Stimulated activated CD8-positive, alpha-beta memory T cell treated with anti-CD3 and anti-CD28 coated beads, Interleukin-12 subunit alpha, Interleukin-12 subunit beta, amount 100 ng/mL, for 4 hours (primary cell): Measurements from ENCODE around the gene VSIG4.
"Not testable (repeated sequence)": the region's sequence is repeated elsewhere in the genome, so short reads cannot be mapped to it uniquely, and the experiment has no call there.

Experiments used
- DNase-seq: peaks from one replicate; pipeline ENCODE4 v3.0.0-alpha.2; 2020; ENCODE audit warnings: low read depth

VSIG4 gene

GRCh38 chrX:65977161-65977560, 62.7 kb downstream of the VSIG4 start:
- DNase-seq = not testable (repeated sequence)

GRCh38 chrX:65976161-65976560, 63.7 kb downstream of the VSIG4 start:
- no peak for DNase-seq

GRCh38 chrX:65975161-65975751, 64.6 kb downstream of the VSIG4 start:
- DNase-seq = not testable (repeated sequence)
